GM12878 (cell line): ENCODE data around the gene HSCB. TPM values are rescaled to one million over a fixed set of nuclear protein-coding genes. Genes with fewer than 3 reads are reported as not detected.

Experiments used
- ATAC-seq: fragments of 200-7000 bp; cut with Tn5 transposase; 3 replicates; pipeline ENCODE4 v1.9.1; 2020; ENCODE audit warnings: mild to moderate bottlenecking, moderate library complexity
- BruUV-seq: library from RNA; stranded (reverse); fragments of 400-500 nt; replicated peaks from 2 replicates; lab custom pipeline; 2021; lab: Mats Ljungman, UMichigan
- CTCF ChIA-PET: fragments of 300-600 bp; sonication (Branson Sonifier 250); formaldehyde crosslinking; extraction: SDS; loops from one replicate; lab custom pipeline; 2021; ENCODE audit warnings: inconsistent platforms; lab: Yijun Ruan, JAX
- POLR2A ChIA-PET: fragments of 350-600 bp; formaldehyde crosslinking; extraction: SDS; loops from one replicate; lab custom pipeline; 2021; ENCODE audit warnings: inconsistent platforms; lab: Charles Lee
- RAD21 ChIA-PET: fragments of 300-600 bp; sonication (Branson Sonifier 250); formaldehyde crosslinking; loops from one replicate; lab custom pipeline; 2023; ENCODE audit warnings: antibody characterized with exemption; ENCODE audit not compliant: unreplicated experiment; lab: Charles Lee
- SMC1A ChIA-PET: fragments of 300-600 bp; sonication (Branson Sonifier 250); formaldehyde crosslinking; loops from one replicate; lab custom pipeline; 2023; ENCODE audit not compliant: unreplicated experiment, uncharacterized antibody; lab: Charles Lee
- DNase-seq: peaks from one replicate; pipeline ENCODE4 v3.0.0-alpha.2; 2011; ENCODE audit warnings: low read depth, low spot score
- FAIRE-seq: peaks from 3 replicates; lab custom pipeline; 2011; peaks lifted over from hg19 to GRCh38; lab: Jason Lieb, UNC
- H2AFZ ChIP-seq: 2 replicates; pipeline ENCODE4 v1.6.0; 2011; ENCODE audit warnings: low read depth, low read length, control low read depth; ENCODE audit not compliant: control insufficient read depth
- H3K27ac ChIP-seq: 2 replicates; pipeline ENCODE4 v1.5.1; 2011; ENCODE audit warnings: control low read depth; ENCODE audit not compliant: control insufficient read depth, insufficient read depth
- H3K27me3 ChIP-seq, 2 experiments: replicated peaks in 1 of 2; 2 replicates each; pipeline versions ENCODE4 v1.6.0 to v1.6.1; 2011; ENCODE audit warnings: low read length in 1 of 2; ENCODE audit not compliant: control insufficient read depth in 2 of 2, insufficient read depth in 2 of 2
- H3K36me3 ChIP-seq, 2 experiments: 2 replicates each; pipeline ENCODE4 v1.5.1; 2011; ENCODE audit warnings: low read length in 1 of 2; ENCODE audit not compliant: control insufficient read depth in 2 of 2, insufficient read depth in 2 of 2
- H3K4me1 ChIP-seq: 2 replicates; pipeline ENCODE4 v1.6.1; 2011; ENCODE audit warnings: mild to moderate bottlenecking, low read length, moderate library complexity, mixed read lengths; ENCODE audit not compliant: control insufficient read depth, insufficient read depth
- H3K4me2 ChIP-seq: 2 replicates; pipeline ENCODE4 v1.6.0; 2011; ENCODE audit warnings: control low read depth; ENCODE audit not compliant: control insufficient read depth, insufficient read depth
- H3K4me3 ChIP-seq: fragments of 200-600 bp; sonication (generic); 2 replicates; pipeline ENCODE4 v1.5.1; 2016
- H3K79me2 ChIP-seq: 2 replicates; pipeline ENCODE4 v1.6.0; 2011; ENCODE audit warnings: low read length; ENCODE audit not compliant: control insufficient read depth, insufficient read depth
- H3K9ac ChIP-seq: 2 replicates; pipeline ENCODE4 v1.8.0; 2011; ENCODE audit warnings: low read length, control low read depth, mixed read lengths; ENCODE audit not compliant: control insufficient read depth, insufficient read depth
- H3K9me3 ChIP-seq: replicated peaks from 3 replicates; pipeline ENCODE4 v1.5.1; 2011; ENCODE audit warnings: mild to moderate bottlenecking, low read length; ENCODE audit not compliant: control insufficient read depth, insufficient read depth
- H4K20me1 ChIP-seq: 2 replicates; pipeline ENCODE4 v1.6.0; 2011; ENCODE audit not compliant: control insufficient read depth, insufficient read depth
- CREB1 ChIP-seq: IDR thresholded peaks from 2 replicates; pipeline ENCODE4 v1.6.1; 2012; ENCODE audit warnings: low read depth, mild to moderate bottlenecking, inconsistent platforms
- LARP7 ChIP-seq: fragments of 450-650 bp; IDR thresholded peaks from 2 replicates; pipeline ENCODE4 v1.6.1; 2017; ENCODE audit warnings: mild to moderate bottlenecking
- SKIL ChIP-seq: fragments of 450-650 bp; IDR thresholded peaks from 2 replicates; pipeline ENCODE4 v1.6.1; 2017; ENCODE audit warnings: mild to moderate bottlenecking, low read depth, inconsistent platforms; ENCODE audit not compliant: poor library complexity, severe bottlenecking
- SMAD5 ChIP-seq: IDR thresholded peaks from 2 replicates; pipeline ENCODE4 v1.6.1; 2016; ENCODE audit warnings: antibody characterized with exemption, low read depth
- WRNIP1 ChIP-seq: IDR thresholded peaks from 2 replicates; pipeline ENCODE4 v1.6.1; 2011; ENCODE audit warnings: low read depth, low read length, improper control_type of control experiment, borderline replicate concordance
- WGBS: methylation state at CpG from one replicate; pipeline ENCODE4 v1.1.6; 2016; ENCODE audit warnings: low lambda C conversion rate; ENCODE audit not compliant: insufficient replicate concordance, insufficient coverage; ENCODE audit errors: missing lambda C conversion rate; 5-methylcytosine and 5-hydroxymethylcytosine counted together
- in situ Hi-C: fragments of 300-500 bp; cut with MboI; formaldehyde crosslinking; loops from 9 replicates; pipeline ENCODE4 v1.14.3; 2018; ENCODE audit warnings: mixed read lengths
- intact Hi-C: fragments of 100-400 bp; cut with micrococcal nuclease; formaldehyde crosslinking; loops from one replicate; pipeline ENCODE4 v1.14.2; 2022; ENCODE audit not compliant: unreplicated experiment
- polyA plus RNA-seq, 11 experiments: library from polyadenylated mRNA; depleted of rRNA in 4 of 11; unstranded in 6 of 11; stranded (reverse) in 5 of 11; fragments of >200 nt; fragmentation: Nextera tagmentation in 4 of 11; fragmentation: Illumina TruSeq in 1 of 11; extraction: Ambion mirVana in 4 of 11; extraction: Trizol in 1 of 11; gene quantifications; 1 replicate in 1 of 11; 2 replicates in 10 of 11; pipeline versions ENCODE4 v1.2.1 to v1.2.3, GENCODE V29; 2011 to 2016; ENCODE audit warnings: inconsistent platforms in 2 of 11, missing spikeins in 2 of 11, low read depth in 1 of 11
- total RNA-seq, 4 experiments: library from RNA; depleted of rRNA in 3 of 4; stranded (reverse); fragments of >200 nt in 3 of 4; fragmentation: Illumina TruSeq in 1 of 4; extraction: Trizol in 1 of 4; gene quantifications; 2 replicates each; pipeline versions ENCODE4 v1.2.1 to v1.2.3, GENCODE V29; 2013 to 2021

Gene HSCB
- total and polyA plus RNA-seq, 10 of the 15 experiments (the other 5 are each of a cell fraction or from before 2014, with no cell fraction given): 10.6 to 28.4 (median 20.8) TPM

DNA sequence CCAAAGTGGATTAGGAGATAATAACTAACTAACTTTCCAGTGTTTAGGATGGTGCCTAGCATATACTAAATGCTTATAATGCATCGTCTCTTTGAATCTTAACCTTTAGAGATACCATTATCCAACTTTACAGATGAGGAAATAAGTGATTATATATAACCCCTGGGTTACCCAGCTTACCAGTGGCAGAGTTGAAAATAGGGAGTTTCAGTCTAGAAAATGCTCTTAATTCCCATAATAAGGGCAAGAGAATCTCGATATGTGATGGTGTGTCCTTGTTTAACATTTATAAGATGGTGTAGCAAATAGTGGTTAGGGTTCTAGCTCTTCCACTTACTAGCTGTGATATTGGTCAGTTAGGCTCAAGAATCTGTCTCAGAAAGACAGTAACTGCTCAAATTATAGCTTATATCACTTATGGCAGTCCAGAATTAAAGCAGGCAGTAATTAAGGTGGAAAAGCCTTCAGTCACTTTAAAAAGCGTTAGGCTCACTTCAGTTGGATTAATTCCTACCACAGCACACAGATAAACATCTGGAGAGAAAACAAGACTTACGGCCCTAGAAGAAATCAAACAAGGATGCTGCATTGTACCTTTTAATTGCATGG lies 52.2 kb downstream of the HSCB start:
- in situ Hi-C loops: no loop called here
- CTCF ChIA-PET: interaction anchor here (0.7 to 3.3 kb wide), 5 partner anchors 8 to 20 kb away, joined by 3 to 17 read pairs (median 6); partner anchors contain the start of gene CCDC117
- RAD21 ChIA-PET: interaction anchor here (1.2 to 2.8 kb wide), 4 partner anchors 26 to 50 kb away, joined by 3 to 15 read pairs (median 4); no protein-coding TSS in a partner anchor
- peak; percentile 55 for TF ChIP-seq SMAD5
- no peak for TF ChIP-seq CREB1
- TF ChIP-seq SKIL: no peak
- TF ChIP-seq WRNIP1: no peak
- no peak for TF ChIP-seq LARP7
- Histone ChIP-seq H4K20me1 (no peaks in the 10 kb centered on the region), H2AFZ (no peak overlapping the region), H3K4me1 (peaks cover 50% of the 10 kb centered on the region), H3K27ac (no peak overlapping the region), H3K79me2 (peaks cover 41% of the 10 kb centered on the region), H3K36me3 (peaks cover 8 to 26% of the 10 kb centered on the region in 2 experiments), H3K4me3 (no peak overlapping the region), H3K9me3 (no peaks in the 10 kb centered on the region), H3K4me2 (no peak overlapping the region; the same call in 1 of the 2 replicates), H3K9ac (no peak overlapping the region), H3K27me3 (no peaks in the 10 kb centered on the region)
- no peak for ATAC-seq
- intact Hi-C loops: loop anchor here (5.0 to 10.0 kb wide), 2 partner anchors 52 to 119 kb away; partner anchors contain the start of genes CHEK2, HSCB and TTC28
- BruUV-seq: no TSS peak
- SMC1A ChIA-PET: interaction anchor here (0.8 to 12.5 kb wide), 9 partner anchors 9 to 193 kb away, joined by 3 to 130 read pairs (median 4); no protein-coding TSS in a partner anchor
- DNase-seq: no peak
- POLR2A ChIA-PET: interaction anchor here (1.0 to 5.7 kb wide), 3 partner anchors 17 to 25 kb away, joined by 4 to 29 read pairs (median 6); no protein-coding TSS in a partner anchor
- no peak for FAIRE-seq
- WGBS: 98% methylated on average over 4 of the region's 4 CpGs
